ENCODE results near the gene NRSN2.

DNA sequence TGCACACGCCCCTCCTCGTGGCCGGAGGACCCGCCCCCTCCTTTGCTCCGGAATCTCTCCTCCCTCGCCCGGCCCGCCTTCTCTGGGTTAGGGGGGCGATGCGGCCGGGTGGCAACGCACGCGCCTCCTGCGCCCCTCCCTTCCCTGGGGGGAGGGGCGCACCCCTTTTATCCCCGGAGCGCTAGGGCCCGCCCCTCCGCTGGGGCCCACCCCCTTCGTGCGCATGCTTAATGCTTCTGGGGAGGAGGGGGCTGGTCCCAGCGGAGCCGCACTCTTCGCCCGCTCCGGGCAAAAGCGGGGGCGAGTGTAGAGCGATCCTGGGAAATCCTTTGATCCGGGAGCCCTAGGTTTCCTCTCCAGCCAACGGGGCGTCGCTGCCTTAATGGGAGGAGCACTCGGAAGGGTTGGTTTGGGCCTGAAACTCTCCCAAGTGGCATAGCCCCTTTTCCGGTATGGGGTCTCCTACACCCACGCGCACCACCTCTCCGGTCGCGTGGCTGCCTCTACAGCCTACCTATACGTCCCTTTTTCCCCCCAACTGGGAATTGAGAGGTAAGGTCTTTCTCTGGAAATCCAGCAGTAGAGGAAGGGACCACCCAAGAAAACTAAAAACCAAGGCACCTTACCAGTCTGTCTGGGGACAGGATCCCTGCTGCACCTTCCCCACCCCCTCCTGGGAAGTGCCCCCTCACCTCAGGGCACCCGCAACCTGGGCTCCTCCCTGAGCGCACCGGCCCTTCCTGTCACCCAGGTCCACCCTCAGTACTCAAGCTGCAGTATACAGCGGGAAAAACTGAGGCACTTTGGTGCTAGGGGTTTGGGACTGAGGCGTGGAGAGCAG, 19.5 kb upstream of the NRSN2 start:
- TF ChIP-seq, protein P1, sequence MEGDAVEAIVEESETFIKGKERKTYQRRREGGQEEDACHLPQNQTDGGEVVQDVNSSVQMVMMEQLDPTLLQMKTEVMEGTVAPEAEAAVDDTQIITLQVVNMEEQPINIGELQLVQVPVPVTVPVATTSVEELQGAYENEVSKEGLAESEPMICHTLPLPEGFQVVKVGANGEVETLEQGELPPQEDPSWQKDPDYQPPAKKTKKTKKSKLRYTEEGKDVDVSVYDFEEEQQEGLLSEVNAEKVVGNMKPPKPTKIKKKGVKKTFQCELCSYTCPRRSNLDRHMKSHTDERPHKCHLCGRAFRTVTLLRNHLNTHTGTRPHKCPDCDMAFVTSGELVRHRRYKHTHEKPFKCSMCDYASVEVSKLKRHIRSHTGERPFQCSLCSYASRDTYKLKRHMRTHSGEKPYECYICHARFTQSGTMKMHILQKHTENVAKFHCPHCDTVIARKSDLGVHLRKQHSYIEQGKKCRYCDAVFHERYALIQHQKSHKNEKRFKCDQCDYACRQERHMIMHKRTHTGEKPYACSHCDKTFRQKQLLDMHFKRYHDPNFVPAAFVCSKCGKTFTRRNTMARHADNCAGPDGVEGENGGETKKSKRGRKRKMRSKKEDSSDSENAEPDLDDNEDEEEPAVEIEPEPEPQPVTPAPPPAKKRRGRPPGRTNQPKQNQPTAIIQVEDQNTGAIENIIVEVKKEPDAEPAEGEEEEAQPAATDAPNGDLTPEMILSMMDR (IDR thresholded peaks at IDR 0.05): no peak
- TF ChIP-seq POLR2AphosphoS5 (IDR thresholded peaks at IDR 0.05; ENCODE audit: low read depth, low read length) (peak; percentile 69; the same call in 1 of the 2 replicates), SIN3A (IDR thresholded peaks at IDR 0.05; ENCODE audit: borderline replicate concordance, insufficient read depth, low read depth, low read length) (peak; percentile 1; the same call in 1 of the 2 replicates), TCF7L2 (IDR thresholded peaks at IDR 0.05; ENCODE audit: low read depth, low read length) (peak; percentile 84)
